ENCODE data around the gene TMEM170A.
"Not testable (repeated sequence)": the region's sequence is repeated elsewhere in the genome, so short reads cannot be mapped to it uniquely, and the experiment has no call there.

The TMEM170A gene

DNA sequence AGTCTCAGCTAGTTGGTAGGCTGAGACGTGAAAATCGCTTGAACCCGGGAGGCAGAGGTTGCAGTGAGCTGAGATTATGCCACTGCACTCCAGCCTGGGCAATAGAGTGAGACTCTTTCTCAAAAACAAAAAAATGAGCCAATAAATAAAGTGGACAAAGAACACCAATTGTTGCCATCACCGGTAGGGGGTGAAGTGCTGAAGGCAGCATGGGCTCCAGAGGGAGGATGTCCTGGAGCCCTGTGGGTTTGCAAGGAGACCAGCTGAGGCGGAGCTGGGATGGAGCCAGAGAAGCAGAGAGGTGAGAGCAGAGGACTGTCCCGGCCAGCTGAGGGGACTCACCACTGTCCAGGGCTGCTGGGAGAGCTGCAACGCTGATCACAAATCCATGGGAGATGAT, 17.0 kb upstream of the TMEM170A start:
- no peak for DNase-seq (ENCODE audit: low read depth)

GRCh38 chr16:75479421-75479990, 15.0 kb upstream of the TMEM170A start:
- no peak for DNase-seq (ENCODE audit: low read depth)

- no peak for DNase-seq (ENCODE audit: low read depth)
These were observed 14.2 kb upstream of the TMEM170A start for GRCh38 chr16:75478480-75479345.

GRCh38 chr16:75477680-75478473, 13.4 kb upstream of the TMEM170A start:
- no peak for DNase-seq (ENCODE audit: low read depth)

- DNase-seq (ENCODE audit: low read depth) = no peak
These were observed 12.3 kb upstream of the TMEM170A start for GRCh38 chr16:75476817-75477216.

GRCh38 chr16:75475420-75475847, 10.9 kb upstream of the TMEM170A start:
- DNase-seq (ENCODE audit: low read depth) = no peak

- no peak for DNase-seq (ENCODE audit: low read depth)
These were observed 8.7 kb upstream of the TMEM170A start for GRCh38 chr16:75472908-75473877.

DNA sequence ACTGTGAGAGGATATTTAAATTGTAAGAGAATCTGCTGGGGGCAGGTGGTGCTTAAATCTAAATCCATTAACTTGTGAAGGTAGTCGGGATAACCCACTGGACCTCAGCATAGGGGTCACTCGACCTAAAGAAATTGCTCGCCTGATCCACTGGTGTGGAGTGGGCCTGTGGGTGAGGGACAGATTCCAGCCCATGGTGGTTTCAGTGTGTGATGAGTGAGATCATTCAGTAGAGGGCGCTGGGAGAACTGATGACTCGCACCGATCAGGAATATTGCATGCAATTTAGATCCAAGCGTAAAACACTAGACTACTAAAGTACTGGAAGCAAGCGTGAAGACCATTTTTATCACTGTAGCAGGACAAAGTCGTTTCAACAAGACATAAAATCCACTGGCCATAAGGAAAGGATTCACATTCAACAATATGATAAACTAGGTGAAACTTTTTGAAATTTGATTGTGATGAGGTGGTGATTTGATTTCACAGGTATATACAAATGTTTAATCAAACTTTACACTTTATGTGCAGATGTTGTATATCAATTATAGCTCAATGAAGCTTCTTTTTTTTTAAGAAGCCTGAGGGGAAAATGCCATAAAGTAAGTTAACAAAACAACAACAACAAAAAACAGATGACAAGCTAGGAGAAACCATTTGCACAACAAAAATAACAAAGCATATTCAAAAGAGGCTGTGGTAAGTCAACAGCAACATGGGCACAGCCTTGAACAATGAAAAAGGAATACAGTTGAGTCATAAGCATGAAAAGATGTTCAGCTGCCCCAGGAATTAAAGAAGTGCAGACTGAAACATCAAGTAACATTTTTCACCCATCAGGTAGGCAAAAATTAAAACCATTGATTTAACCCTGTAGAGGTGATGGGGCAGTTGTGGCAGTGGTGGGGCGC, 7.5 kb upstream of the TMEM170A start:
- DNase-seq (ENCODE audit: low read depth) = no peak

GRCh38 chr16:75466760-75467159, 2.3 kb upstream of the TMEM170A start:
- DNase-seq (ENCODE audit: low read depth) = no peak

GRCh38 chr16:75463389-75464121, 934 bp downstream of the TMEM170A start:
- DNase-seq (ENCODE audit: low read depth) = not testable (repeated sequence)

GRCh38 chr16:75462806-75463205, 1.7 kb downstream of the TMEM170A start:
- no peak for DNase-seq (ENCODE audit: low read depth)

DNA sequence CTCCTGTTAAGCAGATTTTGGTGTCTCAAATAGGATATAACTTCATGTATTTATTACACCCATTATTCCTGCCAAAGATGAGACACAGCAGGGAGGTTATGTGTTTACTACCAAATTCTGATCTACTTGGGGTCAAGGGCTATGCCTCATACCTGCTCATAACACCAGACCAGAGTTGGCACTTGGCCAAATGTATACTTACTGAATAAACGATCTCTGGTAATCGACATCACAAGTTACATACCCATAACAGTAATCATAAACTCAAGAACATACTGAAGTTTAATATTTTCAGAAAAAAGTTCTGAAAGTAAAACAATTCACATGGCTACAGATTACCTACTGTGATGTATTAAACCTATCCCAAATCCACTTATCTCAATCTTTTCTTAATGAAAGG, 2.9 kb downstream of the TMEM170A start:
- no peak for DNase-seq (ENCODE audit: low read depth)

GRCh38 chr16:75460446-75460845, 4.0 kb downstream of the TMEM170A start:
- no peak for DNase-seq (ENCODE audit: low read depth)

DNA sequence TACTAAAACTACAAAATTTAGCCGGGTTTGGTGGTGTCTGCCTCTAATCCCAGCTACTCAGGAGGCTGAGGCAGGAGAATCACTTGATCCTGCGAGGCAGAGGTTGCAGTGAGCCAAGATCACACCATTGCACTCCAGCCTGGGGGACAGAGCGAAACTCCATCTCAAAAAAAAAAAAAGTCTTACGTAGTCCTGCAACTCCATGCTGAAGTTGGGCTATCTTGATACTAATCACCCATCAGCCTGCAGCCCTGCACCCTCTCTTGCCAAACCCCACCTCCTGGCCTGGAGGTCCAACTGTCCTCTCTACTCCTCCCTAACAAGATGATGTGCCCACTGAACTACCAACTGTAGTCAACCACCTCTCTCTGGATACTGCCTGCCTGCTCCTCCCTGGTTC, 4.8 kb downstream of the TMEM170A start:
- no peak for DNase-seq (ENCODE audit: low read depth)

DNA sequence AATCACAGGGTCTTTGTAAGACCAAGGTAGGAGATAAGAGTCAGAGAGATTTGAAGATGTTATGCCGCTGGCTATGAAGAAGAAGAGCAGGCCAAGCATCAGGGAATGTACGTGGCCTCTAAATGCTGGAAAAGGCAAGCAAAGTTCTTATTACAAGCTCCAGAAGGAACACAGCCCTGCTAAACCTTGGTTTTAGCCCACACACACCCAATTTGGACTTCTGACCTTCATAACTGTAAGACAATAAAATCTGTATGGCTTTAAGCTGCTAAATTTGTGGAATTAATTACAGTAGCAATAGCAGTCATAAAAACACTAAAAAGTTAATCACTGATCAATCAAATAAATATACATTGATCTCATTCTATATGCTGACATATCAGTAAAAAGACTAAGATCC, 6.0 kb downstream of the TMEM170A start:
- DNase-seq (ENCODE audit: low read depth) = no peak

- DNase-seq (ENCODE audit: low read depth) = no peak
These were observed 6.5 kb downstream of the TMEM170A start for GRCh38 chr16:75458029-75458428.

GRCh38 chr16:75457485-75458021, 6.9 kb downstream of the TMEM170A start:
- DNase-seq (ENCODE audit: low read depth) = no peak

DNA sequence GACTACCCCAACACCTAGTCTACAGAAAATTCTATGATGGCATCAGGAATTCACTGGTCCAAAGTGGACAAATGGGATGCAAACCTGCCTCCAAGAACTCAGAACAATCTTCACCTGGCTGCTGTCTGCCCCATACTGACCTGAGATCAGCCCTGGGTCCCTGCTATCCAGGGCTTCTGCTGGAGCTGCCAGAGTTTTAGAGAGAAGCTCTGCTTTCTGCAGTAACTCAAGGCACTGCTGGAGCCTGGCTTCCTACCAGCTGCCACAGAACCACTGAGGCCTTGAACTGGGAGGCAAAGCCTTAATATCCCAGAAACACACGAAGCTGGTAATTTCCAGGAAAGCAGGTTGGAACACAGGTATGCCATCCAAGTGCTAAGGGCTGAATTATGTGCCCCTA, 7.5 kb downstream of the TMEM170A start:
- DNase-seq (ENCODE audit: low read depth) = no peak

DNA sequence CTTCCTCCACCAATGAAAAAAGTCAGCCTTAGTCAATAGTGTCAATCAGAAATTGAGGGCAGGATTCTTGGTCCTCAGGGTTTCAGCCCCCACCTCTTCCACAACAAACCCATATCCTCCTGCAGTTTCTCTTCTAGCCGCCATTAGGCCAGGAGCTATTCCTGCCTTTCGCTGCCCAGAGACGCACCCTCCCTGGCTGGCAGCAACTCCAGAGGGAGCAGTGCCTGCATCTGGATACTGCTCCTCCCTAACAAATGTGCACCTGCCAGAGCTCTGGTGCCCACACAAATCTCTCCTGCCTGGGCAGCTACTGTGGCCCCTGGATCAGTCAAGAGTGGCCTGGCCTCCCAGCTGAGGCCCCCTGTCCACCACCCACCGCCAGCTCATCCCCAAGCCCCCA, 8.0 kb downstream of the TMEM170A start:
- DNase-seq (ENCODE audit: low read depth) = not testable (repeated sequence)

DNA sequence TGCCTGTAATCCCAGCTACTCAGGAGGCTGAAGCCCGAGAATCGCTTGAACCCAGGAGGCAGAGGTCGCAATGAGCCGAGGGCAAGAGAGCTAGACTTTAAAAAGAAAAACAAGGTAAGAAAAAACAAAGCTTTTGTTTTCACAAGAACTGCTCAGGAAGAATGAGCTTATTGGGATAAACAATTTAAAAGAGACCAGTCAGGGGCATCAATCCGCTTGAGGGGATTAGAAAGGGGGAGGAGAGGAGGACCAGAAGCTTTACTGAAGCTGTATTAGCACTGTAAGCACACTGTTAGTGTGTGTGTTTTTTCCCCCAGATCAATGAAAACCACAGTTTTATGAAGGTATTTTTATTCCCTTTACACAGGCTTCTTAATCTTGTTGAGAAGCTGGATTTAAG, 8.8 kb downstream of the TMEM170A start:
- no peak for DNase-seq (ENCODE audit: low read depth)
